ENCODE results near the gene CLRN2. TPM values are rescaled to one million over a fixed set of nuclear protein-coding genes. Genes with fewer than 3 reads are reported as not detected.
A peak's percentile ranks its signal among the peaks of the same experiment; 100 is the strongest.

Gene CLRN2
- total RNA-seq, 1 experiment from 2014 or later: not detected

GRCh38 chr4:17511950-17512795 is 2.8 kb upstream of the CLRN2 start, which contains the start of gene QDPR:
Gene QDPR, minus strand, starts transcription at chr4:17512090. Its CDS starts 36 bp downstream, at chr4:17512054.
- Histone ChIP-seq H3K9me3 (ENCODE audit: control insufficient read depth, low read depth, low read length) (no peaks in the 10 kb centered on the region), H2BK5ac (ENCODE audit: insufficient read length, low read length) (no peak within 1 kb of the TSS), H2BK20ac (ENCODE audit: low read depth, low read length, poor library complexity, severe bottlenecking) (no peak within 1 kb of the TSS), H3K4me2 (ENCODE audit: insufficient read depth, insufficient read length, low read length) (peak within 1 kb of the TSS; percentile 69), H3K18ac (ENCODE audit: insufficient read length, low read depth, low read length) (no peak within 1 kb of the TSS), H4K20me1 (ENCODE audit: control insufficient read depth, insufficient read depth, insufficient read length) (no peaks in the 10 kb centered on the region), H3K4me1 (ENCODE audit: insufficient read depth, low read length) (0 out of 2 replicates have a peak, but pooled peaks cover 2% of the 10 kb centered on the region), H3K14ac (ENCODE audit: insufficient read depth, low read length) (no peak within 1 kb of the TSS), H3K79me2 (ENCODE audit: insufficient read depth, low read length) (no peaks in the 10 kb centered on the region), H2BK12ac (ENCODE audit: insufficient read length, low read depth, low read length) (no peak within 1 kb of the TSS), H2AFZ (ENCODE audit: low read length) (no peak within 1 kb of the TSS), H2BK120ac (ENCODE audit: low read depth, low read length, poor library complexity, severe bottlenecking) (no peak within 1 kb of the TSS), H2AK5ac (ENCODE audit: insufficient read length, low read length) (no peak within 1 kb of the TSS), H3K23me2 (ENCODE audit: insufficient read length, low read depth, low read length, poor library complexity, severe bottlenecking) (peaks cover 12% of the 10 kb centered on the region), H4K5ac (ENCODE audit: insufficient read length, low read depth, low read length) (no peak within 1 kb of the TSS), H3K4ac (ENCODE audit: low read depth, low read length) (no peak within 1 kb of the TSS), H3K56ac (ENCODE audit: insufficient read length, low read depth, low read length) (no peak within 1 kb of the TSS), H3T11ph (ENCODE audit: low read length) (no peak within 1 kb of the TSS), H3K9ac (ENCODE audit: extremely low read depth, insufficient read length, low read length) (peak within 1 kb of the TSS; percentile 62), H3K79me1 (ENCODE audit: insufficient read depth, low read depth, low read length, poor library complexity, severe bottlenecking) (no peaks in the 10 kb centered on the region), H4K91ac (ENCODE audit: insufficient read length, low read depth, low read length) (no peak within 1 kb of the TSS), H3K27me3 (ENCODE audit: insufficient read depth, low read length) (no peaks in the 10 kb centered on the region), H2BK15ac (ENCODE audit: low read depth, low read length) (no peak within 1 kb of the TSS), H3K23ac (ENCODE audit: insufficient read length, low read depth, low read length) (no peak within 1 kb of the TSS), H3K27ac (ENCODE audit: insufficient read length, low read depth, low read length) (no peak within 1 kb of the TSS), H4K8ac (replicated peaks; ENCODE audit: insufficient read length, low read depth, low read length) (no peak within 1 kb of the TSS)
- Mint-ChIP-seq H3K4me3 (peak within 1 kb of the TSS; percentile 88 to 90), H3K4me1 (peaks cover 40% of the 10 kb centered on the region in 2 experiments), H3K9me3 (no peaks in the 10 kb centered on the region; a peak in 1 of 5 replicates), H3K27me3 (ENCODE audit: low read depth) (peaks cover 57% of the 10 kb centered on the region), H3K27ac (no peak within 1 kb of the TSS), H3K36me3 (ENCODE audit: insufficient read depth in 1 of 3, low read depth in 3 of 3) (peaks cover 0 to 17% (median 5%) of the 10 kb centered on the region in 3 experiments; a peak in 5 of 7 replicates)
- no CpG with 5 or more reads among the region's 65 CpGs for WGBS (ENCODE audit: extremely low coverage, insufficient read length, low lambda C conversion rate)
- TF ChIP-seq CTCF (conservative IDR thresholded peaks at IDR 0.05): peak; percentile 53
- peak; percentile 83 for DNase-seq

Data from H9 (cell line).